IMR-90 (cell line): ENCODE measurements around the gene RIPPLY3. TPM values are rescaled to one million over a fixed set of nuclear protein-coding genes. Genes with fewer than 3 reads are reported as not detected.

Experiments
- ATAC-seq: fragments of 200-7000 bp; cut with Tn5 transposase; 2 replicates; pipeline ENCODE4 v1.9.1; 2020; ENCODE audit warnings: low read depth, mild to moderate bottlenecking, moderate library complexity
- BruUV-seq: library from RNA; stranded (reverse); fragments of 400-500 nt; replicated peaks from 2 replicates; lab custom pipeline; 2021; lab: Mats Ljungman, UMichigan
- CTCF ChIA-PET: fragments of 300-600 bp; formaldehyde crosslinking; extraction: SDS; loops from one replicate; lab custom pipeline; 2021; ENCODE audit warnings: antibody characterized with exemption; lab: Yijun Ruan, JAX
- POLR2A ChIA-PET: fragments of 300-600 bp; sonication (Branson Sonifier 250); formaldehyde crosslinking; loops from one replicate; lab custom pipeline; 2022; ENCODE audit warnings: antibody characterized with exemption; ENCODE audit not compliant: unreplicated experiment; lab: Charles Lee
- DNase-seq: peaks from one replicate; pipeline ENCODE4 v3.0.0; 2013
- H2AFZ ChIP-seq: replicated peaks from 2 replicates; pipeline ENCODE3; 2013; ENCODE audit warnings: low read length, mild to moderate bottlenecking; ENCODE audit not compliant: poor library complexity
- H2AK5ac ChIP-seq: 2 replicates; pipeline ENCODE4 v1.6.1; 2013; ENCODE audit warnings: low read depth, low read length, inconsistent platforms
- H2AK9ac ChIP-seq: replicated peaks from 2 replicates; pipeline ENCODE3; 2013; ENCODE audit warnings: mild to moderate bottlenecking, low read depth, low read length, moderate library complexity; ENCODE audit not compliant: poor library complexity
- H2BK120ac ChIP-seq: 2 replicates; pipeline ENCODE4 v1.6.1; 2013; ENCODE audit warnings: low read depth, low read length, inconsistent platforms
- H2BK15ac ChIP-seq: 3 replicates; pipeline ENCODE4 v1.6.1; 2013; ENCODE audit warnings: low read depth, low read length, inconsistent platforms
- H2BK20ac ChIP-seq: 2 replicates; pipeline ENCODE4 v1.6.1; 2013; ENCODE audit warnings: low read depth, mild to moderate bottlenecking, inconsistent platforms, low read length, moderate library complexity
- H2BK5ac ChIP-seq: 2 replicates; pipeline ENCODE4 v1.6.1; 2013; ENCODE audit warnings: mild to moderate bottlenecking, low read depth, low read length, inconsistent platforms; ENCODE audit not compliant: poor library complexity, severe bottlenecking
- H3K14ac ChIP-seq: replicated peaks from 2 replicates; pipeline ENCODE4 v1.6.1; 2013; ENCODE audit warnings: low read depth, low read length, inconsistent platforms
- H3K18ac ChIP-seq: 2 replicates; pipeline ENCODE4 v1.6.1; 2013; ENCODE audit warnings: low read depth, low read length, control low read depth
- H3K23ac ChIP-seq: 2 replicates; pipeline ENCODE4 v1.6.1; 2013; ENCODE audit warnings: low read depth, low read length, inconsistent platforms
- H3K27ac ChIP-seq: 2 replicates; pipeline ENCODE4 v1.5.1; 2013; ENCODE audit warnings: mild to moderate bottlenecking, control low read depth, low read length; ENCODE audit not compliant: insufficient read depth
- H3K27me3 ChIP-seq: 2 replicates; pipeline ENCODE4 v1.6.1; 2013; ENCODE audit warnings: low read length; ENCODE audit not compliant: control insufficient read depth, insufficient read depth
- H3K36me3 ChIP-seq: 2 replicates; pipeline ENCODE4 v1.6.1; 2013; ENCODE audit warnings: low read length, mixed read lengths; ENCODE audit not compliant: control insufficient read depth, insufficient read depth
- H3K4ac ChIP-seq: 2 replicates; pipeline ENCODE4 v1.6.1; 2013; ENCODE audit warnings: low read depth, low read length, inconsistent platforms
- H3K4me1 ChIP-seq: 2 replicates; pipeline ENCODE4 v1.6.1; 2013; ENCODE audit warnings: low read length, mixed read lengths; ENCODE audit not compliant: control insufficient read depth, insufficient read depth
- H3K4me2 ChIP-seq: 2 replicates; pipeline ENCODE4 v1.6.1; 2013; ENCODE audit warnings: low read depth, mild to moderate bottlenecking, control low read depth, low read length, moderate library complexity
- H3K4me3 ChIP-seq: 2 replicates; pipeline ENCODE4 v1.5.1; 2013; ENCODE audit warnings: low read depth, mild to moderate bottlenecking, control low read depth, low read length, moderate library complexity; ENCODE audit not compliant: insufficient read depth
- H3K56ac ChIP-seq: 2 replicates; pipeline ENCODE4 v1.6.1; 2013; ENCODE audit warnings: low read length, inconsistent platforms; ENCODE audit not compliant: insufficient read depth; ENCODE audit errors: extremely low read depth
- H3K79me1 ChIP-seq, 2 experiments: 2 replicates each; pipeline ENCODE4 v1.6.1; 2013; ENCODE audit warnings: low read length in 2 of 2, inconsistent platforms in 1 of 2, low read depth in 1 of 2
- H3K9ac ChIP-seq: 2 replicates; pipeline ENCODE4 v1.6.1; 2013; ENCODE audit warnings: low read depth, low read length, control low read depth
- H3K9me1 ChIP-seq: 2 replicates; pipeline ENCODE4 v1.6.1; 2013; ENCODE audit warnings: low read length, inconsistent platforms; ENCODE audit not compliant: insufficient read depth
- H3K9me3 ChIP-seq: 2 replicates; pipeline ENCODE4 v1.6.1; 2013; ENCODE audit warnings: low read length; ENCODE audit not compliant: control insufficient read depth, insufficient read depth
- H4K20me1 ChIP-seq: 2 replicates; pipeline ENCODE4 v1.6.1; 2013; ENCODE audit warnings: low read length, inconsistent platforms; ENCODE audit not compliant: insufficient read depth
- H4K5ac ChIP-seq: 2 replicates; pipeline ENCODE4 v1.6.1; 2013; ENCODE audit warnings: mild to moderate bottlenecking, low read depth, low read length, control low read depth
- H4K8ac ChIP-seq, 2 experiments: 2 replicates each; pipeline ENCODE4 v1.6.1; 2013; ENCODE audit warnings: low read depth in 2 of 2, low read length in 2 of 2, control low read depth in 1 of 2, inconsistent platforms in 1 of 2
- H4K91ac ChIP-seq: 2 replicates; pipeline ENCODE4 v1.6.1; 2013; ENCODE audit warnings: low read depth, low read length, inconsistent platforms; ENCODE audit not compliant: insufficient read depth
- BHLHE40 ChIP-seq: fragments of 150-350 bp; IDR thresholded peaks from 2 replicates; pipeline ENCODE4 v1.6.1; 2016; ENCODE audit warnings: mild to moderate bottlenecking, low read depth, low read length
- CEBPB ChIP-seq: IDR thresholded peaks from 2 replicates; pipeline ENCODE4 v1.6.1; 2012; ENCODE audit warnings: low read depth, low read length, improper control_type of control experiment
- CHD1 ChIP-seq: IDR thresholded peaks from 2 replicates; pipeline ENCODE4 v1.6.1; 2012; ENCODE audit warnings: low read depth, low read length, improper control_type of control experiment
- CTCF ChIP-seq: conservative IDR thresholded peaks from 2 replicates; pipeline ENCODE4 v1.5.1; 2012; ENCODE audit warnings: mild to moderate bottlenecking, low read depth, low read length, improper control_type of control experiment
- ELK1 ChIP-seq: fragments of 150-350 bp; IDR thresholded peaks from 2 replicates; pipeline ENCODE4 v1.6.1; 2016; ENCODE audit warnings: low read depth, mild to moderate bottlenecking, low read length, moderate library complexity, borderline replicate concordance
- FOS ChIP-seq: fragments of 150-350 bp; IDR thresholded peaks from 2 replicates; pipeline ENCODE4 v1.6.1; 2016; ENCODE audit warnings: low read depth, low read length
- MAFK ChIP-seq: IDR thresholded peaks from 2 replicates; pipeline ENCODE4 v1.6.1; 2012; ENCODE audit warnings: low read depth, low read length, improper control_type of control experiment
- MAZ ChIP-seq: IDR thresholded peaks from 2 replicates; pipeline ENCODE4 v1.6.1; 2012; ENCODE audit warnings: low read depth, mild to moderate bottlenecking, low read length, improper control_type of control experiment, moderate library complexity, borderline replicate concordance
- MXI1 ChIP-seq: IDR thresholded peaks from 2 replicates; pipeline ENCODE4 v1.6.1; 2012; ENCODE audit warnings: low read depth, mild to moderate bottlenecking, low read length, moderate library complexity, borderline replicate concordance
- NFE2L2 ChIP-seq: fragments of 150-350 bp; IDR thresholded peaks from 2 replicates; pipeline ENCODE4 v1.6.1; 2016; ENCODE audit warnings: low read depth, mild to moderate bottlenecking, low read length
- POLR2A ChIP-seq: IDR thresholded peaks from 2 replicates; pipeline ENCODE4 v1.6.1; 2012; ENCODE audit warnings: mild to moderate bottlenecking, low read depth, low read length
- RAD21 ChIP-seq: IDR thresholded peaks from 2 replicates; pipeline ENCODE4 v1.6.1; 2012; ENCODE audit warnings: low read length, improper control_type of control experiment
- RCOR1 ChIP-seq: IDR thresholded peaks from 2 replicates; pipeline ENCODE4 v1.6.1; 2012; ENCODE audit warnings: mild to moderate bottlenecking, low read length, improper control_type of control experiment; ENCODE audit not compliant: insufficient replicate concordance
- RFX5 ChIP-seq: IDR thresholded peaks from 2 replicates; pipeline ENCODE4 v1.8.0; 2012; ENCODE audit warnings: low read depth, mild to moderate bottlenecking, low read length, moderate library complexity
- USF2 ChIP-seq: fragments of 150-350 bp; IDR thresholded peaks from 2 replicates; pipeline ENCODE4 v1.6.1; 2017; ENCODE audit warnings: mild to moderate bottlenecking, antibody characterized with exemption, low read length, low read depth
- WGBS, 2 experiments: methylation state at CpG; one replicate each; pipeline versions ENCODE4 v1.1.5 to v1.1.7; 2013; ENCODE audit warnings: missing lambda C conversion rate in 2 of 2; ENCODE audit not compliant: insufficient read length in 1 of 2; ENCODE audit errors: extremely low coverage in 2 of 2; 5-methylcytosine and 5-hydroxymethylcytosine counted together
- dilution Hi-C: fragments of 300-500 bp; cut with HindIII; formaldehyde crosslinking; loops from one replicate; pipeline ENCODE4 v1.14.3; 2018; ENCODE audit warnings: low sequenced_read_pairs; ENCODE audit not compliant: unreplicated experiment
- in situ Hi-C: fragments of 300-500 bp; cut with MboI; formaldehyde crosslinking; loops from 3 replicates; pipeline ENCODE4 v1.14.3; 2019; ENCODE audit warnings: low sequenced_read_pairs, inconsistent platforms, mixed read lengths
- intact Hi-C: fragments of 100-400 bp; cut with micrococcal nuclease; formaldehyde crosslinking; loops from 2 replicates; pipeline ENCODE4 v1.10.0; 2022
- polyA plus RNA-seq, 3 experiments: library from polyadenylated mRNA; depleted of rRNA; stranded (reverse); fragments of >200 nt; gene quantifications; 2 replicates each; pipeline ENCODE4 v1.2.3, GENCODE V29; 2012; ENCODE audit warnings: low replicate concordance in 1 of 3
- total RNA-seq: library from RNA; depleted of rRNA; stranded (reverse); fragments of >200 nt; gene quantifications from 2 replicates; pipeline ENCODE4 v1.2.3, GENCODE V29; 2012

The RIPPLY3 gene
- total and polyA plus RNA-seq, 2 of the 4 experiments (the other 2 are of a cell fraction) = 0.10 TPM; not detected in 1

GRCh38 chr21:36962098-36962780, 44.3 kb upstream of the RIPPLY3 start:
- Histone ChIP-seq H2BK5ac (no peak overlapping the region), H3K9me1 (peaks cover 9% of the 10 kb centered on the region), H2BK120ac (no peak overlapping the region), H3K27me3 (no peaks in the 10 kb centered on the region), H3K4me3 (no peak overlapping the region), H3K36me3 (peaks cover 17% of the 10 kb centered on the region), H2BK15ac (no peak overlapping the region), H3K14ac (no peak overlapping the region), H3K79me1 (peaks cover 12 to 27% of the 10 kb centered on the region in 2 experiments), H3K9me3 (no peaks in the 10 kb centered on the region), H2AK9ac (no peak overlapping the region), H2BK20ac (no peak overlapping the region), H3K4me1 (peaks cover 3% of the 10 kb centered on the region), H4K5ac (no peak overlapping the region), H3K4ac (no peak overlapping the region), H2AFZ (no peak overlapping the region), H3K4me2 (no peak overlapping the region), H3K56ac (no peak overlapping the region), H3K27ac (no peak overlapping the region; the same call in 1 of the 2 replicates), H3K18ac (no peak overlapping the region), H4K20me1 (no peaks in the 10 kb centered on the region), H3K9ac (no peak overlapping the region), H3K23ac (peak overlapping the region; percentile 60; the same call in 1 of the 2 replicates), H4K91ac (no peak overlapping the region), H2AK5ac (no peak overlapping the region), H4K8ac (no peak overlapping the region)
- POLR2A ChIA-PET = interaction anchor here (0.5 kb wide), 1 partner anchor 1484 kb away, joined by 4 read pairs; no protein-coding TSS in a partner anchor
- ATAC-seq = no peak
- no TSS peak for BruUV-seq
- intact Hi-C loops = no loop called here
- DNase-seq = no peak
- CTCF ChIA-PET = interaction anchor here (0.6 kb wide), 1 partner anchor 389 kb away, joined by 3 read pairs; no protein-coding TSS in a partner anchor
- in situ Hi-C loops = no loop called here
- TF ChIP-seq RAD21 = no peak
- TF ChIP-seq CHD1 = no peak
- no peak for TF ChIP-seq RFX5
- no peak for TF ChIP-seq MAFK
- TF ChIP-seq MAZ = no peak
- no peak for TF ChIP-seq MXI1
- TF ChIP-seq FOS = no peak
- TF ChIP-seq ELK1 = no peak
- no peak for TF ChIP-seq POLR2A
- no peak for TF ChIP-seq CEBPB
- TF ChIP-seq RCOR1 = no peak
- no peak for TF ChIP-seq BHLHE40
- no peak for TF ChIP-seq USF2
- TF ChIP-seq NFE2L2 = no peak
- no peak for TF ChIP-seq CTCF
- WGBS, 2 experiments = 90% methylated on average over 2 of the region's 11 CpGs; no CpG with 5 or more reads in 1 of the 2 experiments
- dilution Hi-C loops = no loop called here
